Measurements from ENCODE around the gene PCBP2. TPM values are rescaled to one million over a fixed set of nuclear protein-coding genes. Genes with fewer than 3 reads are reported as not detected.
"Not testable (repeated sequence)": the region's sequence is repeated elsewhere in the genome, so short reads cannot be mapped to it uniquely, and the experiment has no call there.

The PCBP2 gene
- total RNA-seq, 6 donors from 2014 or later, result 346 to 723 (median 513) TPM

DNA sequence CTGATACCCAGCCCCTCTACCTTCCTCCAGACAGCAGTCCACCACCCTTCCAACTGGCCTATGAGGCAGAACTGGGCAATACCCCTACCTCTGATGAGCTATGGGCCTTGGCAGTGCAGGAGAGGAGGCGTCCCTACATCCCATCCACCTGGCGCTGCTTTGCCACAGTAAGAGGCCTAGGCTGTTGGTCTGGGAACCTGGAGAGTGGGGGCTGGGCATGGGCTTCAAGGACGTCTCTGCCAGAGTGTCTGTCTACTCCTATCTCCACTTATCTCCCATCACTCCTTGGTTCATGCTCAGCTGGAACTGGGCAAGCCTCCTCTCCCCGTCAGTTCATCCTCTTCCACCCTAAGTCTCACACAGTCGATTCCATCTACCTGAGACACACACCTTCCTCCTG, 21.8 kb upstream of the PCBP2 start:
- H3K4me1 ChIP-seq, result no peaks in the 10 kb centered on the region
- H3K4me3 ChIP-seq, result no peak overlapping the region
- no peaks in the 10 kb centered on the region for H3K27me3 ChIP-seq
- no peaks in the 10 kb centered on the region for H3K9me3 ChIP-seq
- TF ChIP-seq POLR2A (IDR thresholded peaks at IDR 0.05) (no peak), POLR2AphosphoS5 (IDR thresholded peaks at IDR 0.05) (no peak), EP300 (IDR thresholded peaks at IDR 0.05) (no peak)
- TF ChIP-seq, protein P1, sequence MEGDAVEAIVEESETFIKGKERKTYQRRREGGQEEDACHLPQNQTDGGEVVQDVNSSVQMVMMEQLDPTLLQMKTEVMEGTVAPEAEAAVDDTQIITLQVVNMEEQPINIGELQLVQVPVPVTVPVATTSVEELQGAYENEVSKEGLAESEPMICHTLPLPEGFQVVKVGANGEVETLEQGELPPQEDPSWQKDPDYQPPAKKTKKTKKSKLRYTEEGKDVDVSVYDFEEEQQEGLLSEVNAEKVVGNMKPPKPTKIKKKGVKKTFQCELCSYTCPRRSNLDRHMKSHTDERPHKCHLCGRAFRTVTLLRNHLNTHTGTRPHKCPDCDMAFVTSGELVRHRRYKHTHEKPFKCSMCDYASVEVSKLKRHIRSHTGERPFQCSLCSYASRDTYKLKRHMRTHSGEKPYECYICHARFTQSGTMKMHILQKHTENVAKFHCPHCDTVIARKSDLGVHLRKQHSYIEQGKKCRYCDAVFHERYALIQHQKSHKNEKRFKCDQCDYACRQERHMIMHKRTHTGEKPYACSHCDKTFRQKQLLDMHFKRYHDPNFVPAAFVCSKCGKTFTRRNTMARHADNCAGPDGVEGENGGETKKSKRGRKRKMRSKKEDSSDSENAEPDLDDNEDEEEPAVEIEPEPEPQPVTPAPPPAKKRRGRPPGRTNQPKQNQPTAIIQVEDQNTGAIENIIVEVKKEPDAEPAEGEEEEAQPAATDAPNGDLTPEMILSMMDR (IDR thresholded peaks at IDR 0.05), result no peak
- no peak for ATAC-seq (ENCODE audit: low FRiP score in 2 of 2)
- DNase-seq, result no peak
- H3K36me3 ChIP-seq, result no peaks in the 10 kb centered on the region
- 82 to 90% methylated on average over 4 to 5 of the region's 5 CpGs for WGBS, 2 donors
- no peak overlapping the region for H3K27ac ChIP-seq

- Histone ChIP-seq H3K36me3 (no peaks in the 10 kb centered on the region), H3K4me1 (no peaks in the 10 kb centered on the region), H3K4me3 (no peak overlapping the region), H3K27ac (no peak overlapping the region), H3K9me3 (no peaks in the 10 kb centered on the region), H3K27me3 (no peaks in the 10 kb centered on the region)
- TF ChIP-seq POLR2AphosphoS5 (IDR thresholded peaks at IDR 0.05) (no peak), POLR2A (IDR thresholded peaks at IDR 0.05) (no peak), EP300 (IDR thresholded peaks at IDR 0.05) (no peak)
- TF ChIP-seq, protein P1 (IDR thresholded peaks at IDR 0.05), result no peak
- ATAC-seq (ENCODE audit: low FRiP score in 2 of 2), result peak in 1 of 2 donors; percentile 38
- 82 to 85% methylated on average over 6 to 7 of the region's 7 CpGs for WGBS, 2 donors
- no peak for DNase-seq
Measured at GRCh38 chr12:53431187-53431586, 20.7 kb upstream of the PCBP2 start.

- not testable (repeated sequence) for H3K9me3 ChIP-seq; H3K36me3 ChIP-seq; H3K4me1 ChIP-seq; H3K4me3 ChIP-seq; DNase-seq; H3K27me3 ChIP-seq; H3K27ac ChIP-seq; ATAC-seq (ENCODE audit: low FRiP score in 2 of 2)
- WGBS, 2 donors, result 76 to 84% methylated on average over 9 of the region's 9 CpGs
Measured at GRCh38 chr12:53435326-53435725, 16.6 kb upstream of the PCBP2 start.

DNA sequence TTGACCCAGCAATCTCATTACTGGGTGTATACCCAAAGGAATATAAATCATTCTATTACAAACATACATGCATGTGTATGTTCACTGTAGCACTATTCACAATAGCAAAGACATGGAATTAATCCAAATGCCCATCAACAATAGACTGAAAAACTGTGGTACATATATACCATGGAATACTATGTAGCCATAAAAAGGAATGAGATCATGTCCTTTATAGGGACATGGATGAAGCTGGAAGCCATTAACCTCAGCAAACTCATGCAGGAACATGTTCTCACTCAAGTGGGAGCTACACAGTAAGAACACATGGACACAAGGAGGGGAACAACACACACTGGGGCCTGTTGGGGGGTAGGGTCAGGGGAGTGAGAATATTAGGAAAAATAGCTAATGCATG, 12.3 kb upstream of the PCBP2 start:
- not testable (repeated sequence) for ATAC-seq (ENCODE audit: low FRiP score in 2 of 2); DNase-seq; H3K4me3 ChIP-seq; H3K9me3 ChIP-seq; H3K27ac ChIP-seq; H3K27me3 ChIP-seq
- peaks cover 23 to 27% (median 24%) of the 10 kb centered on the region in 4 donors for H3K4me1 ChIP-seq
- peaks cover under 1 to 11% (median 6%) of the 10 kb centered on the region in 4 donors for H3K36me3 ChIP-seq

- DNase-seq (peak; percentile 96 to 100), ATAC-seq (ENCODE audit: low FRiP score in 2 of 2) (peak; percentile 99 to 100)
- WGBS, 2 donors, result 2% methylated on average over 20 to 31 of the region's 31 CpGs
- Histone ChIP-seq H3K27me3 (no peaks in the 10 kb centered on the region), H3K9me3 (no peaks in the 10 kb centered on the region), H3K4me1 (peaks cover 28 to 38% (median 34%) of the 10 kb centered on the region in 4 donors), H3K36me3 (peaks cover 3 to 28% (median 19%) of the 10 kb centered on the region in 4 donors), H3K4me3 (peak within 1 kb of the TSS; percentile 49 to 80 (median 66)), H3K27ac (peak within 1 kb of the TSS; percentile 88 to 94 (median 91))
- TF ChIP-seq POLR2AphosphoS5 (IDR thresholded peaks at IDR 0.05) (peak; percentile 96 to 99), EP300 (IDR thresholded peaks at IDR 0.05) (no peak), POLR2A (IDR thresholded peaks at IDR 0.05) (peak in 3 of 4 donors; percentile 88 to 97 (median 93))
- TF ChIP-seq, protein P1 (IDR thresholded peaks at IDR 0.05), result no peak
Measured at GRCh38 chr12:53441040-53441833, 10.7 kb upstream of the PCBP2 start, which contains the start of gene PRR13. Gene PRR13 (plus strand): TSS chr12:53441734. CDS start chr12:53442715, 981 bp downstream.

- H3K9me3 ChIP-seq, result no peaks in the 10 kb centered on the region
- peaks cover 10 to 53% (median 31%) of the 10 kb centered on the region in 4 donors for H3K36me3 ChIP-seq
- peak overlapping the region in 1 of 4 donors; percentile 30 for H3K27ac ChIP-seq
- TF ChIP-seq EP300 (IDR thresholded peaks at IDR 0.05), result no peak
- TF ChIP-seq, protein P1 (IDR thresholded peaks at IDR 0.05), result no peak
- no peak for TF ChIP-seq POLR2A (IDR thresholded peaks at IDR 0.05)
- no peak for TF ChIP-seq POLR2AphosphoS5 (IDR thresholded peaks at IDR 0.05)
- H3K4me3 ChIP-seq, result no peak overlapping the region
- DNase-seq, result no peak
- WGBS, 2 donors, result 79 to 81% methylated on average over 4 of the region's 4 CpGs
- no peak for ATAC-seq (ENCODE audit: low FRiP score in 2 of 2)
- H3K27me3 ChIP-seq, result no peaks in the 10 kb centered on the region
- H3K4me1 ChIP-seq, result peaks cover 28 to 42% (median 32%) of the 10 kb centered on the region in 4 donors
Measured at GRCh38 chr12:53443955-53444354, 7.9 kb upstream of the PCBP2 start.

DNA sequence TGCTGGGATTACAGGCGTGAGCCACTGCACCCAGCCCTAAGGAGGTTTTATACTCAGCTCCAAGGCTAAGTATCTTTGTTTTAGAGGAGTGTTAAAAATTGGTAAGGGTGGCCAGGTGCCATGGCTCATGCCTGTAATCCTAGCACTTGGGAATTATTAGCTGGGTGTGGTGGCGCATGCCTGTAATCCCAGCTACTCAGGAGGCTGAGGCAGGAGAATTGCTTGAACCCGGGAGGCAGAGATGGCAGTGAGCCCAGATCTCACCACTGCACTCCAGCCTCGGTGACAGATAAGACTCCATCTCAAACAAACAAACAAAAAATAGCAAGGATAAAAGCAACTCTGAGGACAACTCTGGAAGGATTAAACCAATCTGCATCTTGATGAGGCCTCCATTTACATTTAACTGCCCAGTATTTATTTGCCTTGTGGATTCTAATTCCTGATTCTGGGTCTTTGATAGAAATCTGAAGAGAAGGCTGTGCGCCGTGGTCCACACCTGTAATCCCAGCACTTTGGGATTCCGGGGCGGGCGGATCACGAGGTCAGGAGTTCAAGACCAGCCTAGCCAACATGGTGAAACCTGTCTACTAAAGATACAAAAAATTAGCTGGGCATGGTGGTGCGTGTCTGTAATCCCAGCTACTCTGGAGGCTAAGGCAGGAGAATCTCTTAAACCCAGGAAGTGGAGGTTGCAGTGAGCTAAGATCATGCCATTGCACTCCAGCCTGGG, 7.1 kb upstream of the PCBP2 start:
- H3K27ac ChIP-seq, result peak overlapping the region in 1 of 4 donors; percentile 30
- not testable (repeated sequence) for H3K9me3 ChIP-seq; ATAC-seq (ENCODE audit: low FRiP score in 2 of 2); H3K4me3 ChIP-seq; DNase-seq; H3K27me3 ChIP-seq
- peaks cover 10 to 55% (median 31%) of the 10 kb centered on the region in 4 donors for H3K36me3 ChIP-seq
- 83 to 87% methylated on average over 11 of the region's 11 CpGs for WGBS, 2 donors
- H3K4me1 ChIP-seq, result peaks cover 28 to 42% (median 32%) of the 10 kb centered on the region in 4 donors
